Duodenal mucosa (tissue), 2 donors: ENCODE data around the gene PINLYP.

Experiments used
- H3K27ac ChIP-seq: one replicate; pipeline ENCODE4 v1.7.0; 2013; ENCODE audit warnings: low read depth, low read length
- H3K27me3 ChIP-seq, 2 donors: one replicate each; pipeline ENCODE4 v1.7.0; 2013; ENCODE audit warnings: low read length in 2 of 2, control low read depth in 1 of 2; ENCODE audit not compliant: insufficient read depth in 2 of 2, control insufficient read depth in 1 of 2
- H3K36me3 ChIP-seq, 2 donors: one replicate each; pipeline ENCODE4 v1.7.0; 2013; ENCODE audit warnings: low read length in 2 of 2, control low read depth in 1 of 2; ENCODE audit not compliant: insufficient read depth in 2 of 2, control insufficient read depth in 1 of 2
- H3K4me1 ChIP-seq, 2 donors: one replicate each; pipeline ENCODE4 v1.7.0; 2013; ENCODE audit warnings: low read length in 2 of 2, control low read depth in 1 of 2; ENCODE audit not compliant: insufficient read depth in 2 of 2, control insufficient read depth in 1 of 2
- H3K4me3 ChIP-seq, 2 donors: one replicate each; pipeline ENCODE4 v1.7.0; 2013; ENCODE audit warnings: low read length in 2 of 2, low read depth in 1 of 2
- H3K9ac ChIP-seq, 2 donors: one replicate each; pipeline ENCODE4 v1.7.0; 2013; ENCODE audit warnings: low read length in 2 of 2, low read depth in 1 of 2
- H3K9me3 ChIP-seq, 2 donors: one replicate each; pipeline ENCODE4 v1.7.0; 2013; ENCODE audit warnings: low read length in 2 of 2, control low read depth in 1 of 2; ENCODE audit not compliant: control insufficient read depth in 1 of 2

Gene PINLYP

GRCh38 chr19:43605875-43606568 is 30.4 kb downstream of the PINLYP start:
- H3K9me3 ChIP-seq = no peaks in the 10 kb centered on the region
- no peak overlapping the region for H3K9ac ChIP-seq
- no peak overlapping the region for H3K4me3 ChIP-seq
- H3K4me1 ChIP-seq = no peaks in the 10 kb centered on the region
- H3K36me3 ChIP-seq = peaks cover 0 to 19% of the 10 kb centered on the region in 2 donors
- no peaks in the 10 kb centered on the region for H3K27me3 ChIP-seq
- no peak overlapping the region for H3K27ac ChIP-seq

GRCh38 chr19:43606569-43607229 is 31.1 kb downstream of the PINLYP start:
- H3K27ac ChIP-seq = no peak overlapping the region

GRCh38 chr19:43607238-43608205 is 31.9 kb downstream of the PINLYP start:
- H3K27ac ChIP-seq = no peak overlapping the region
- no peaks in the 10 kb centered on the region for H3K9me3 ChIP-seq
- H3K27me3 ChIP-seq = no peaks in the 10 kb centered on the region
- no peak overlapping the region for H3K9ac ChIP-seq
- no peak overlapping the region for H3K4me3 ChIP-seq
- H3K4me1 ChIP-seq = no peaks in the 10 kb centered on the region
- peaks cover 0 to 10% of the 10 kb centered on the region in 2 donors for H3K36me3 ChIP-seq

More at GRCh38 chr19:43606569-43607229, 31.1 kb downstream of the PINLYP start:
- H3K9ac ChIP-seq = no peak overlapping the region
- no peaks in the 10 kb centered on the region for H3K9me3 ChIP-seq
- no peaks in the 10 kb centered on the region for H3K27me3 ChIP-seq
- peaks cover 0 to 12% of the 10 kb centered on the region in 2 donors for H3K36me3 ChIP-seq
- no peaks in the 10 kb centered on the region for H3K4me1 ChIP-seq
- no peak overlapping the region for H3K4me3 ChIP-seq

- peaks cover 0 to 26% of the 10 kb centered on the region in 2 donors for H3K36me3 ChIP-seq
- H3K27ac ChIP-seq = no peak overlapping the region
- H3K4me3 ChIP-seq = no peak overlapping the region
- no peaks in the 10 kb centered on the region for H3K27me3 ChIP-seq
- H3K9me3 ChIP-seq = no peaks in the 10 kb centered on the region
- no peaks in the 10 kb centered on the region for H3K4me1 ChIP-seq
- no peak overlapping the region for H3K9ac ChIP-seq
These were observed 34.3 kb downstream of the PINLYP start for GRCh38 chr19:43609872-43610271.

- Histone ChIP-seq H3K4me3 (no peak overlapping the region), H3K9ac (no peak overlapping the region), H3K27ac (no peak overlapping the region), H3K27me3 (no peaks in the 10 kb centered on the region), H3K4me1 (no peaks in the 10 kb centered on the region), H3K36me3 (peaks cover 0 to 26% of the 10 kb centered on the region in 2 donors), H3K9me3 (no peaks in the 10 kb centered on the region)
These were observed 34.9 kb downstream of the PINLYP start for GRCh38 chr19:43610493-43610892.

- H3K4me3 ChIP-seq = no peak within 1 kb of the TSS
- H3K4me1 ChIP-seq = no peaks in the 10 kb centered on the region
- H3K9me3 ChIP-seq = no peaks in the 10 kb centered on the region
- H3K27me3 ChIP-seq = no peaks in the 10 kb centered on the region
- H3K36me3 ChIP-seq = peaks cover 0 to 26% of the 10 kb centered on the region in 2 donors
- H3K9ac ChIP-seq = no peak within 1 kb of the TSS
- no peak within 1 kb of the TSS for H3K27ac ChIP-seq
These were observed 36.2 kb downstream of the PINLYP start, which contains the start of gene SRRM5 for GRCh38 chr19:43611788-43612187. TSS of gene SRRM5 (plus strand) at chr19:43612088. CDS start at chr19:43612122, 34 bp downstream.

GRCh38 chr19:43612374-43612773 is 36.8 kb downstream of the PINLYP start:
- Histone ChIP-seq H3K9me3 (no peaks in the 10 kb centered on the region), H3K27me3 (no peaks in the 10 kb centered on the region), H3K36me3 (peaks cover 0 to 26% of the 10 kb centered on the region in 2 donors), H3K4me3 (no peak overlapping the region), H3K4me1 (no peaks in the 10 kb centered on the region), H3K9ac (no peak overlapping the region), H3K27ac (no peak overlapping the region)

GRCh38 chr19:43616306-43616705 is 40.7 kb downstream of the PINLYP start:
- H3K9me3 ChIP-seq = no peaks in the 10 kb centered on the region
- peaks cover 0 to 19% of the 10 kb centered on the region in 2 donors for H3K36me3 ChIP-seq
- H3K4me3 ChIP-seq = no peak overlapping the region
- H3K4me1 ChIP-seq = peaks cover 15 to 17% of the 10 kb centered on the region in 2 donors
- H3K9ac ChIP-seq = no peak overlapping the region
- no peaks in the 10 kb centered on the region for H3K27me3 ChIP-seq
- no peak overlapping the region for H3K27ac ChIP-seq

DNA sequence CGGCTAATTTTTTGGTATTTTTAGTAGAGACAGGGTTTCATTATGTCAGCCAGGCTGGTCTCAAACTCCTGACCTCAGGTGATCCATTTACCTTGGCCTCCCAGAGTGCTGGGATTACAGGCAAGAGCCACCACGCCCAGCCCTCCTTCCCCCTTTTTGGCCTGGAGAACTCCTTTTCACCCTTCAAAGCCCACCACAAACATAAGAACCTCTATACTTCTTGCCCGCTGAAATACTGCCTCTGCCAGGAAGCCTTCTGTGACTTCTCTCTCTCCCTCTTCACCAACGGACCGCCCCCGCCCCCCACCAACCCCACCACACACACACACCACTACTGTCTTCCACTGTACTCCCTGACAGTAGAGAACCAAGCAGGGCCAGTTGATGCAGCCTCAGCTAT is 41.4 kb downstream of the PINLYP start:
- Histone ChIP-seq H3K9me3 (no peaks in the 10 kb centered on the region), H3K9ac (no peak overlapping the region), H3K4me3 (no peak overlapping the region), H3K27ac (no peak overlapping the region), H3K27me3 (no peaks in the 10 kb centered on the region), H3K36me3 (peaks cover 0 to 19% of the 10 kb centered on the region in 2 donors), H3K4me1 (peaks cover 15 to 17% of the 10 kb centered on the region in 2 donors)
